Stimulated activated naive B cell treated with anti-CD40 and anti-IgM and Interleukin-4, amounts not matched to agents 10 μg/mL and 1 μg/mL and 100 μg/mL, for 72 hours (primary cell): Measurements from ENCODE around the gene MAG.

ENCODE experiments used
- ATAC-seq, 2 donors: fragments of 150-1000 bp; cut with Tn5 transposase; replicated peaks; 2 replicates each; pipeline ENCODE4 v1.10.0; 2021; ENCODE audit warnings: moderate library complexity in 1 of 2
- DNase-seq: peaks from one replicate; pipeline ENCODE4 v3.0.0; 2021
- H3K27ac Mint-ChIP-seq: one replicate; pipeline ENCODE4 v1.8.0; 2022; ENCODE audit warnings: mild to moderate bottlenecking, mixed read lengths
- H3K27me3 Mint-ChIP-seq, 2 donors: one replicate each; pipeline ENCODE4 v1.8.0; 2022; ENCODE audit warnings: mixed read lengths in 2 of 2
- H3K36me3 Mint-ChIP-seq, 2 donors: one replicate each; pipeline ENCODE4 v1.8.0; 2022; ENCODE audit warnings: mixed read lengths in 2 of 2, mild to moderate bottlenecking in 1 of 2
- H3K4me1 Mint-ChIP-seq, 2 donors: one replicate each; pipeline ENCODE4 v1.8.0; 2022; ENCODE audit warnings: mixed read lengths in 2 of 2, mild to moderate bottlenecking in 1 of 2
- H3K4me3 Mint-ChIP-seq, 2 donors: one replicate each; pipeline ENCODE4 v1.8.0; 2022; ENCODE audit warnings: mild to moderate bottlenecking in 2 of 2, mixed read lengths in 2 of 2, moderate library complexity in 1 of 2
- H3K9me3 Mint-ChIP-seq, 2 donors: one replicate each; pipeline ENCODE4 v1.8.0; 2022; ENCODE audit warnings: mixed read lengths in 2 of 2, mild to moderate bottlenecking in 1 of 2

Gene MAG

GRCh38 chr19:35318679-35319448 lies 26.9 kb downstream of the MAG start:
- peak overlapping the region; percentile 95 for H3K27ac Mint-ChIP-seq
- no peaks in the 10 kb centered on the region for H3K36me3 Mint-ChIP-seq
- no peaks in the 10 kb centered on the region for H3K27me3 Mint-ChIP-seq
- DNase-seq (no peak), ATAC-seq (peak; percentile 44 to 58)
- peak overlapping the region; percentile 40 to 56 for H3K4me3 Mint-ChIP-seq
- H3K4me1 Mint-ChIP-seq: peaks cover 55 to 85% of the 10 kb centered on the region in 2 donors
- peaks cover 0 to 2% of the 10 kb centered on the region in 2 donors for H3K9me3 Mint-ChIP-seq

DNA sequence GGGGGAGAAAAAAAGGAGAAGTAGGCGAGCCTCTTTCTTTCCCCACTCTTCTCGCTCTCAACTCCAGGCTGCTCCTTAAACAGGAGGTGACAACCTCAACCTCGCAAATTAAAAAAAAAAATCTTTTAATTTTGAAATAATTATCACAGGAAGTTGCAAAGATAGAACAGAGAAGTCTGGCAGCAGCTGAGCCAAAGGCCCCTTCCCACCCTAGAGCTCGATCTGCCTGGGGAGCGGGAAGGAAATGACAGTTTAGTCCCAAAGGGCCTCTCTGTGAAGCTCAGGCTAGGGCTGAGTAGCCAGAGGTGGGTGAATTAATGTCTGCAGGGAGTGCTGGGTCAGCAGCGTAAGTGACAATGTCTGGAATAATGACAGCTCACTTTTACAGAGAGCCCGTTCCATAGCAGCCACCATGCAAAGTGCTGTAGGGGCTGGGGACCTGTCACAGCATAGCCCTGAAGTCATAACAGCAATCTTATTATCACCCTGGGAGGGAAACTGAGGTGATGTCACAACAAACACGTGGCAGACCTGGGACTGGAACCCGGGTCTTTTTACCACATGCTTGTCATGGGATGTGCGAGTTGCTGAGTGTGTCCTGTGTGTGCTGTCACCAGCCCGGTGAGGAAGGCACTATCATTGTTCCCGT lies 28.2 kb downstream of the MAG start:
- peak overlapping the region; percentile 26 to 65 for H3K4me3 Mint-ChIP-seq
- no peaks in the 10 kb centered on the region for H3K27me3 Mint-ChIP-seq
- DNase-seq: no peak
- peaks cover 59 to 87% of the 10 kb centered on the region in 2 donors for H3K4me1 Mint-ChIP-seq
- ATAC-seq: peak; percentile 54 to 55
- H3K27ac Mint-ChIP-seq: peak overlapping the region; percentile 83
- H3K9me3 Mint-ChIP-seq: peaks cover 0 to 2% of the 10 kb centered on the region in 2 donors
- H3K36me3 Mint-ChIP-seq: no peaks in the 10 kb centered on the region

GRCh38 chr19:35321291-35321690 lies 29.3 kb downstream of the MAG start:
- DNase-seq: no peak
- Mint-ChIP-seq H3K9me3 (peaks cover 0 to 2% of the 10 kb centered on the region in 2 donors), H3K27ac (peak overlapping the region; percentile 83), H3K4me1 (peaks cover 60 to 95% of the 10 kb centered on the region in 2 donors), H3K36me3 (no peaks in the 10 kb centered on the region), H3K27me3 (no peaks in the 10 kb centered on the region), H3K4me3 (no peak overlapping the region)
- ATAC-seq: no peak

GRCh38 chr19:35322014-35322413 lies 30.1 kb downstream of the MAG start:
- no peaks in the 10 kb centered on the region for H3K27me3 Mint-ChIP-seq
- H3K36me3 Mint-ChIP-seq: no peaks in the 10 kb centered on the region
- no peak for ATAC-seq
- no peak for DNase-seq
- peaks cover 56 to 94% of the 10 kb centered on the region in 2 donors for H3K4me1 Mint-ChIP-seq
- H3K27ac Mint-ChIP-seq: peak overlapping the region; percentile 65
- H3K4me3 Mint-ChIP-seq: no peak overlapping the region
- H3K9me3 Mint-ChIP-seq: peaks cover 0 to 2% of the 10 kb centered on the region in 2 donors

DNA sequence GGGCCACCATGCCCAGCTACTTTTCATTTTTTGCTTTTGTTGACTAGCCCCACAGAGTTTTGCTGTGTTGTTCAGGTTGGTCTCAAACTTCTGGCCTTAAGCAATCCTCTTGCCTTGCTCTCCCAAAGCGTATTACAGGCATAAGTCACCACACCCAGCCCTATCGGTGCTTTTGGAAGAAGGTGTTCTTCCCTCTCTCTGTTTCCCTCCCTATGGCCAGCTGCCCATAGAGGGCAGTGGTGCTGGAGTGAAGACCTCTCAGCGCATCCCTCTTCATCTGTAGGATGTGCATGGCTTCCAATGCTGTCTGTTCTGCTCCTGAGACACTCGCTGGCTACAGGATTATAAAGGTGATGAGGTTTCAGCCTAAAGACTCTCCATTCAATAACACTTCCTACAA lies 35.7 kb downstream of the MAG start:
- ATAC-seq (no peak), DNase-seq (no peak)
- H3K9me3 Mint-ChIP-seq: peaks cover 0 to 1% of the 10 kb centered on the region in 2 donors
- peak overlapping the region; percentile 94 for H3K27ac Mint-ChIP-seq
- H3K27me3 Mint-ChIP-seq: no peaks in the 10 kb centered on the region
- H3K36me3 Mint-ChIP-seq: peaks cover 15 to 21% of the 10 kb centered on the region in 2 donors
- H3K4me1 Mint-ChIP-seq: peaks cover 48 to 87% of the 10 kb centered on the region in 2 donors
- H3K4me3 Mint-ChIP-seq: no peak overlapping the region

DNA sequence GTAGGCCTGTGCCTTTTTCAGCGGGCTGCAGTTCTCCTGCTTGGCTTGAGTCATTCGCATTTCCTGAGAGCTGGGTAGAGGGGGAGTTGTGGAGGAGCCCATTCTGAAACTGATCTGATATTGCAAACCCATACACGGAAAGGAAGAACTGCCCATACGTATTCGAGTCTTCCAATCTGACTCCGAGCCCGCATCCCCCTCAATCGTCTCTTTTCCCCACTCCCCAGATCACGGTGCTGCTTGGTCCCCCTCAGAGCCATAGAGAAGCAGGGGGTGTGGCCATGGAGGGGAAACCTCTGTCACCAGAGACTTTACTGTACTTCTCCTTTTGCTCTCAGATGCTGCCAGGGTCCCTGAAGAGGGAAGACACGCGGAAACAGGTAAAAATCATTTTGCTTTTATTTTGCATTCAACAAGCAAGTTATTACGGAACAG lies 36.9 kb downstream of the MAG start, which contains the start of gene CD22:
Gene CD22 (plus strand): TSS at position 337 of the 435 bp plus-strand sequence. CDS start 2,854 bp downstream, outside the sequence.
- H3K9me3 Mint-ChIP-seq: peaks cover 0 to 1% of the 10 kb centered on the region in 2 donors
- peak; percentile 77 to 82 for ATAC-seq
- H3K4me3 Mint-ChIP-seq: peak within 1 kb of the TSS; percentile 85 to 89
- H3K27ac Mint-ChIP-seq: peak within 1 kb of the TSS; percentile 94
- peak; percentile 74 for DNase-seq
- H3K36me3 Mint-ChIP-seq: peaks cover 23 to 33% of the 10 kb centered on the region in 2 donors
- peaks cover 52 to 90% of the 10 kb centered on the region in 2 donors for H3K4me1 Mint-ChIP-seq
- H3K27me3 Mint-ChIP-seq: no peaks in the 10 kb centered on the region

GRCh38 chr19:35329323-35329722 lies 37.4 kb downstream of the MAG start:
- Mint-ChIP-seq H3K27ac (peak overlapping the region; percentile 94), H3K9me3 (peaks cover 0 to 1% of the 10 kb centered on the region in 2 donors), H3K4me3 (peak overlapping the region; percentile 85 to 89), H3K27me3 (no peaks in the 10 kb centered on the region), H3K36me3 (peaks cover 26 to 38% of the 10 kb centered on the region in 2 donors), H3K4me1 (peaks cover 53 to 90% of the 10 kb centered on the region in 2 donors)
- no peak for DNase-seq
- peak; percentile 27 to 29 for ATAC-seq

- Mint-ChIP-seq H3K27me3 (no peaks in the 10 kb centered on the region), H3K27ac (peak overlapping the region; percentile 94), H3K9me3 (peaks cover 1 to 4% of the 10 kb centered on the region in 2 donors), H3K4me1 (peaks cover 56 to 90% of the 10 kb centered on the region in 2 donors), H3K36me3 (peaks cover 33 to 49% of the 10 kb centered on the region in 2 donors), H3K4me3 (peak overlapping the region; percentile 85 to 89)
- DNase-seq (peak; percentile 83), ATAC-seq (peak; percentile 75 to 87)
These were observed 38.5 kb downstream of the MAG start for GRCh38 chr19:35330475-35330874.

GRCh38 chr19:35331551-35332214 lies 39.7 kb downstream of the MAG start:
- Mint-ChIP-seq H3K36me3 (peaks cover 44 to 61% of the 10 kb centered on the region in 2 donors), H3K27me3 (no peaks in the 10 kb centered on the region), H3K4me3 (peak overlapping the region; percentile 85 to 89), H3K27ac (peak overlapping the region; percentile 94), H3K9me3 (peaks cover 1 to 4% of the 10 kb centered on the region in 2 donors), H3K4me1 (peaks cover 64 to 90% of the 10 kb centered on the region in 2 donors)
- no peak for DNase-seq
- no peak for ATAC-seq

DNA sequence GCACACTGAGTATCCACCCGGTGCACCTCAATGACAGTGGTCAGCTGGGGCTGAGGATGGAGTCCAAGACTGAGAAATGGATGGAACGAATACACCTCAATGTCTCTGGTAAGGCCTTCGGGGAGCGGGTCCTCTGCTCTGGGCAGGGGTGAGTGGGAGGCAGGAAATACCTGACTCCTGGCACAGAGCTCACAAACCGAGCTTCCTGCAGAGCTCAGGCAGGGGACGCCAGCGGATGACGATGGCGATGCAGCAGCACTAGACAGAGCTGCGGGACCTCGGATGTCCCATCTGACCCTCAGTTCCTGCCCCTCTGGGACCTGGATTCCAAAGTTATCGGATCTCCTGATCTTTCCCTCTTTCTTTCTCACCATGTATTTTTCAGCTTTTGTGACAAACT lies 40.9 kb downstream of the MAG start:
- H3K36me3 Mint-ChIP-seq: peaks cover 54 to 72% of the 10 kb centered on the region in 2 donors
- peaks cover 1 to 4% of the 10 kb centered on the region in 2 donors for H3K9me3 Mint-ChIP-seq
- peaks cover 68 to 91% of the 10 kb centered on the region in 2 donors for H3K4me1 Mint-ChIP-seq
- H3K27me3 Mint-ChIP-seq: no peaks in the 10 kb centered on the region
- peak overlapping the region; percentile 75 to 85 for H3K4me3 Mint-ChIP-seq
- ATAC-seq: peak; percentile 20
- peak overlapping the region; percentile 86 for H3K27ac Mint-ChIP-seq
- peak; percentile 20 for DNase-seq

DNA sequence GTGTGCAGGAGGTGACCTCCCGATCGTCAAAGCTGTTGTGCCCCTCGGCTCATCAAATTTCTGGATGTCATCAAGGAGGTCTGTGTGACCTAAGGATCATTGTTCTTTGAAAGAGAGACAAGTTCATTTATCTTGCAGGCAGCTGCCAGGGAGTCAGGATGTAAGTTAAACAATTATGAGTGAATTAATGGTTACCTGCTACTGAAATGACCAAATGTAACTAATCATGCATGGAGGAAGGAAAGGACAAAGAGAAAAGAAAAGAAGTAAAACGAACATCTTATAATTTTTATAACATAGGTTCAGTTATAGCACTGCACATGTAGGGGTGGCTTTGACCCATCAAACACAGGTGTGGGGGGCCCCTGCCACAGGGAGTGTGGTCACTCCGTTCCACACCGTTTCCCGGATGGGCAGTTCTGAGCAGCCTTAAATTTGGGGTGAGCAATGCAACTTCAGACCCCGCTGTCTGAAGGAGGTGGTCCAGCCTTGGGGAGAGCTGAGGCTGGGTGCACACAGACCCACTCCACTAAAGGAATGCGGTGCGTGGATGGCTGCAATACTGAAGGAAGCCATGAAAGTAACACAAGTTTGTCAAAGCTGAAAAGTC lies 42.3 kb downstream of the MAG start:
- Mint-ChIP-seq H3K27ac (peak overlapping the region; percentile 98), H3K36me3 (peaks cover 59 to 79% of the 10 kb centered on the region in 2 donors), H3K4me3 (peak overlapping the region; percentile 55 to 75), H3K27me3 (no peaks in the 10 kb centered on the region), H3K9me3 (peaks cover 1 to 4% of the 10 kb centered on the region in 2 donors), H3K4me1 (peaks cover 67 to 83% of the 10 kb centered on the region in 2 donors)
- DNase-seq (no peak), ATAC-seq (no peak)

- peaks cover 56 to 79% of the 10 kb centered on the region in 2 donors for H3K36me3 Mint-ChIP-seq
- no peak for DNase-seq
- ATAC-seq: no peak
- peaks cover 0 to 4% of the 10 kb centered on the region in 2 donors for H3K9me3 Mint-ChIP-seq
- no peaks in the 10 kb centered on the region for H3K27me3 Mint-ChIP-seq
- peaks cover 62 to 85% of the 10 kb centered on the region in 2 donors for H3K4me1 Mint-ChIP-seq
- peak overlapping the region; percentile 98 for H3K27ac Mint-ChIP-seq
- peak overlapping the region; percentile 25 to 26 for H3K4me3 Mint-ChIP-seq
These were observed 44.4 kb downstream of the MAG start for GRCh38 chr19:35336166-35336955.
